Epithelial cell of proximal tubule (primary cell): ENCODE data around the gene TMEM154. TPM values are rescaled to one million over a fixed set of nuclear protein-coding genes. Genes with fewer than 3 reads are reported as not detected.

Experiments used
- DNase-seq: peaks from one replicate; pipeline ENCODE4 v3.0.0-alpha.2; 2011; ENCODE audit warnings: low read depth
- H3K4me3 ChIP-seq: 2 replicates; pipeline ENCODE4 v1.5.1; 2011; ENCODE audit warnings: low read depth, mild to moderate bottlenecking, low read length
- CTCF ChIP-seq: conservative IDR thresholded peaks from 2 replicates; pipeline ENCODE4 v1.5.1; 2012; ENCODE audit warnings: low read depth, mild to moderate bottlenecking, low read length
- total RNA-seq: library from RNA; depleted of rRNA; stranded (reverse); fragments of >200 nt; gene quantifications from 2 replicates; pipeline ENCODE4 v1.2.3, GENCODE V29; 2015

The TMEM154 gene
- total RNA-seq, 1 donor from 2014 or later = 11.8 TPM

DNA sequence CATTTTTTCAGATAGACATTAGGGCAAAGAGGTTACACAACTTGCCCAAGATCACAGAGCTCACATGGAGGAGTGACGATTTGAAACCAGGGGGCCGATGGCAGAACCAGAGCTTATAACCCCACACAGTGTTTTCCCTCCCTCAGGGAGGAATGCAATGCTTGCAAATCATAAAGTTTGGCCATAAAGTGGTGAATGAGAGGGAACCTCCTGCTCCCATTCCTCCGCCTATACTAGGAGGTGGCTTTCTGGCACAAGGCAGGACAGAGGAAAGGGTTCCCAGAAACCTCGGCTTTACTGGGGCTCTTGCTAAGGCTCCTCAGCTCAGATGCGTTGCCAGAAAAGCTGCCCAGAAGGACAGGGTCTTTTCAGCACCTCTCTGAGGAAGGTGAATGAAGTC is 19.3 kb downstream of the TMEM154 start:
- no peak for TF ChIP-seq CTCF
- DNase-seq = no peak

DNA sequence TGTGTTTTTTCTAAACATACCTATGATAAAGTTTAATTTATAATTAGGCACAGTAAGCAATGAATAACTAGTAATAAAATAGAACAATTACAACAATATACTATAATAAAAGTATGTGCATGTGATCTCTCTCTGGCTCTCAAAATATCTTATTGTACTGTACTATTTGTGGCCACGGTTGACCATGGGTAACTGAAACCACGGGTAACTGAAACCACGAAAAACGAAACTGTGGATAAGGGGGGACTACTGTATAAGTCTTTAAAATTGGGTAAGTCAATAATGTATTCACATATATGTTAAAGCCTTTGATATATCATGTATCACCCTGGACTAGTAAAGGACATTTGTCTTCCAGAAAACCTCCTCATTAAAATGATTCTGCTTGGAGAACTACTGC is 20.0 kb downstream of the TMEM154 start:
- H3K4me3 ChIP-seq = no peak overlapping the region
- DNase-seq = no peak
- no peak for TF ChIP-seq CTCF

More for the DNA sequence above, 19.3 kb downstream of the TMEM154 start:
- no peak overlapping the region for H3K4me3 ChIP-seq

GRCh38 chr4:152657657-152658056 is 22.1 kb downstream of the TMEM154 start:
- H3K4me3 ChIP-seq = no peak overlapping the region
- no peak for TF ChIP-seq CTCF
- DNase-seq = no peak

DNA sequence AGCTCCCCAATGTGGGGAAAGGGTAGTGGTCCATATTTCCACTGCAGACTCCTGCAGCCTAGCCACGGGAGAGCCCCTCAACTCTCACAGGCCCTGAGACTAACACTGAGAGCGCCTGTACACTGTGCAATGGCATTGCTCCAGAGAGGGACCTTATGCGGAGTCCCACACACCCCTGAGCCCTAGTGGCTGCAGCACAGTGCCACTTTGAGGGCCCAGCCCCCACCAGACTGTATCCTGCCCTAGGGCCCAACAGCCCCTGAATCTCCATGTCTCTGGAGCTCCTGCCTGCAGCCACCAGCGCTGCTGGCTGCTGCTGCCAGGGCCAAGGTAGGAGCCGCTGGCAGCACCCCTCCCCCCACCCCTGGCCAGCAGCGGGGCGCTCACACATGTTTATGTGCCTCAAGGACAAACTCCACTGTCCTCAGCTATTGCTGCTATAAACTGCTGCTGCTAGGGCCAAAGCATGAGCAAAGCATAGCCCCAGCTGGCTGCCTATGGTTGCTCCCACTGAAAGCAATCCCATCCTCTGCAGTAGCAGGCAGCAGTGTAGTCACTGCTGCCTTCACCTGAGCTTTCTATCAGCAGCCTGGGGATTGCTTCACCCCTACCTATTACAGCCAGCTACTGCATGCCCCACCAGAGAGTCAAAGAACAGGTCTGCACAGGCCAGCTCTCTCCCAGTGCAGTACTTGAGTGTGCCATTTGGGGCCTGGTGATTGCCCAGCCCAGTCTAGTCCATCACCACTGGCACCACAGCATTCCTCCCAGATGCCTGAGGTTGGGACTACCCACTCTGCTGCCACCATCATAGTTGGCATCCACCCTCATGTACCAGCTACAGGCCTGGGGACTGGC is 24.3 kb downstream of the TMEM154 start:
- TF ChIP-seq CTCF = no peak
- no peak for DNase-seq
- H3K4me3 ChIP-seq = no peak overlapping the region

GRCh38 chr4:152652102-152652501 is 27.7 kb downstream of the TMEM154 start:
- no peak overlapping the region for H3K4me3 ChIP-seq
- no peak for DNase-seq
- no peak for TF ChIP-seq CTCF

GRCh38 chr4:152651473-152652060 is 28.2 kb downstream of the TMEM154 start:
- no peak overlapping the region for H3K4me3 ChIP-seq
- DNase-seq = no peak
- TF ChIP-seq CTCF = no peak

- TF ChIP-seq CTCF = no peak
- no peak for DNase-seq
- no peak overlapping the region for H3K4me3 ChIP-seq
These were observed 33.6 kb downstream of the TMEM154 start for GRCh38 chr4:152646221-152646620.
